Activated CD4-positive, alpha-beta T cell treated with anti-CD3 and anti-CD28 coated beads, Interleukin-2, amount 50 U/mL, for 48 hours (primary cell): Measurements from ENCODE around the gene AKT3.

ENCODE experiments used
- DNase-seq, 2 experiments: peaks; one replicate each; pipeline ENCODE4 v3.0.0-alpha.2; 2020

AKT3 gene

DNA sequence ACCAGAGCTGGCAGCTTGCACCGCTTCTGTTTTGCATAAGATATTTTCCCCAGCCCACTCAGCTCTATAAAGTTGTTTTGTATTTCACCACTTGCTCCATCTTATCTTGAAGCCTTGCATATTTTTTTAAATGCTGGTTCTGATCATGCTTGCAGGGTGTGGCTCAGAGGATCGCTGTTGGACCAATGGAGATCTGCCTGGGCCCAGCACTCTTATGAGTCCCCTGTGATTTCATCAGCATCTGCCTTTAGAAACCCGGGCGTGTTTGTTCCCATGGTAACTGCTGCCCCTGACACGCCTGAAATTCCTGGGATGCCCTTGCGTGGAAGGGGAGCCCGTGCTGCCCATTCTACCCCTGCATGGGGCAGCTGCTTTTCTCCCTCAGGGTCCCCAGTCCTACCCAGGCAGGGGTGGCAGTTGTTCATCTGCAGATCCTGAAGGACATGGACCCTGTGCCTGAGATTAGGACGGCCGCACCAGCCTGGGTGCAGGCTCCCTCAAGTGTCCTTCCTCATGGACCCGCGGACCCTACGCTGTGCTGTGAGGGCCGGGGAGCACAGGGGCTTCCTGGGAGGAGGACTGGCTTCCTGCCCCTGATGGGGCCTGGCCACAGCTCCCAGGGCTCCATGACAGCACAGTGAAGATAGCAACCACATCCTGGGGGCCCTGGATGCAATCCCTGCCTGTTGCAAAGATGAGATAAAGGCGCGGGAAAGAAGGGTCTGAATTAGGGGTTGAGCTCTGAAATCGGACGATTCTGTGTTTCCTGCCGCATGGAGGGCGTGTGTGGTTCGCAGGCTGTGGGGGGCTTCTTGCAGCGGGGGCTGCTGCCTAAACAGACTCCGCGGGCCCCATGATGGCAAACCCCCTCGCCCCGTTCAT is 367.7 kb downstream of the AKT3 start:
- no peak for DNase-seq

DNA sequence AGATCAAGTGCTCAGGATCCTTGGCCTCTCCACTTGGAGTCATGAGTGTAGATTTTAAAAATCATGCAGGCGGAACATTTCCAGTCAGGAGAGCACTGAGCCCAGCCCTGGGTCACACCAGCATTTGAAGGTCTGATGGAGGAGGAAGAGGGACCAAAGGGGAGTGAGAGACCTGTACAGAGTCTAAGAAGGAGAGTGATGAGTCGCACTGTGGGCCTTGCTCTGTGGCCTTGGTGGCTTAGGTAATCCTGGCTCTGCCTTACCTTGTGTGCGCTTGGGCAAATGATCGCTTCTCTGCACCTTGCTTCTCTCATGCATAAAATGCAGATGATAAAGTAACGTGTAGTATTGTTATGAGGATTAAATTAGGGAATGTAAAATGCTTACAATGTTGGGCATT is 368.9 kb downstream of the AKT3 start:
- no peak for DNase-seq

DNA sequence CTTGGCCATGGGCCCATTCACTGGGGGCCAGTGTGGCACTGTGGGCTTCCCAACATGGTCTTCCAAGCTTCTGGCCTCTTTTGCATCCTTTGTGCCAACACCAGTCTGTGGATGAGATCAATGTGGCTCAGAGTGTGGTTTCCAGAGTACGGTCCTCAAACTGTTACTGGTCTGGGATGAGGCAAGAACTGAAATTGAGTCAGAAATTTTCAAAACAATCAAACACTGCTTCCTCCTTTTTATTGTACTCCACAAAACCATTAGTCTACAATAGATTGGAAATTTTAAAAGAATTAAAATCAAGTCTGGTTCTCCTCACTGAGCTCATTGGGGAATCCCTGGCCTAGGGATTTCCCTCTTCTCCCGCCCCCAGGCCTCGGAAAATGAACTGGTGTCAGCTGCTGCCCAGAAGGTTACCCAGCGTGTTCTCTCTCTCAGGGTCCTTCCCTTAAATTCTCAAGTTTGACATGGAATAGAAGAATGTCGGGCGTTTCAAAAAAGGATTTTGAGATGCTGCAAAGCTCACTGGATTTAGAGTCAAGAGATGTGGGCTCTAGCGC is 372.2 kb downstream of the AKT3 start:
- no peak for DNase-seq

DNA sequence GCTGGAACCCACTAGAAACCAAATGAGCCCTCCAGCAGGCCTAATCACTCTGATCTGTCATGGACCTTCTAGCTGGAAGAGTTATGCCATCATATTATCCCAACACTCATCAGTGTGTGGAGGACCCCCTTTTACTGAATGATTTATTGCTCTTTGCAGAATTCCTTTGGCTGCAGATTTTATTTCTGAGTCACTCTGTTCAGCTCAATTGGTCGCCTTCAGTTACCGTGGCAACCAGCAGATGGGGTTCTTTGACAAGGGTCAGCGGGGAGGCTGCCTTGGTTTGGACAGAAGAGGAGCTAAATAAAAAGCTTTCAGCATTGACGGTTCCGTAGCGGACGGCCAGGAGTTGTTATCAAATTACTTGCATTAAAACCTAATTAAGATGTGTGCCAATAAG is 374.1 kb downstream of the AKT3 start:
- no peak for DNase-seq

DNA sequence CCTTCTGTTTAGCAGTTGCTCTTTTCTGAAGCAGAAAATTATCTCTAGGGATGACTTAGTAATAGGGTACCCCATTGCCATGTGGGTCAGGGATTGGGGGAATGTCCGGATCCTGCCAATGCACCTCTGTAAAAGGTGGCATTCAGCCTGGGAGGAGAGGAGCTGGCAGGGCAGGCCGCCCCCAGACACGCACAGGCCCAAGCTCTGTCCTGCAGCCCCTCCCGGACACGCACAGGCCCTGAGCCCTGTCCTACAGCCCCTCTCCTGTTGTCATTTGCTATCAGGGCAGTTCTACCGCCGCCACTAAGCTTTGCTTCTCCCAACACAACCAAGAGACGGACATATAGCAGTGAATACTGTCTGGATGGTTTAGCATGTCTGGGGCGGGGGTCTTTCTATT is 375.1 kb downstream of the AKT3 start:
- no peak for DNase-seq

DNA sequence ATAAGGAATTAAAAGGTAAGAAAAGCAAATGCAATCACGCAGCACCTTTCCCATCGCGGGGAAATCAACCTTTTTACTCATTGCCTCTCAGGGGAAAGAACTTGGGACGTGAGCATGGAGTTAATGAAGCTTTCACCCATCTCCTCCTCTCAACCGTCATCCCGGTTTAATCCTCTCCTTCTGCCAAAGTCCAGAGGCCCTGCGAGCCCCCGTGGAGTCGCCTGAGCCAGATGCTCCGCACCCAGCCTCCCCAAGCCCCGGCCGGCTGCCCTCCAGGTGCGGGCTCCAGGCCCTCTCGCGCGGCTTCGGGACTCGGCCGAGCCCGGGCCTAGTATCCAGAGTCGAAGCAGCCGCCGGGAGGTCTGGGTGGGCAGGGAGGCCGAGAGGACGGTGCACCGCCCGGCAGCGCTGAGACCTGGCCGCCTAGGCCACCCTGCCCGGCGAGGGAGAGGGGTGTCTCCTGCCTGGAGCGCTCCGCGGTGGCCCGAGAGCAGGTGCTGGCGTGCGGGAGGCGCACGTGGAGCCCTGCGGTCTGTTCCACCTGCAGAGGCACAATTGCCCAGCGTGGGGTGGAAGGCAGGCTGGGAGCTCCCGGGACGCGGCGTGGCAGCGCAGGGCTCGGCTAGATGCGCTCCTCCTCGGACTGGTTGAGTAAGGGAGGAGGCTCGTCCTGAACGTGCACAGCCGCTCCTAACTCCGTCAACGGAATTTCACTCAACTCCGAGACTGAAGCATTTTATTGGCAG is 375.7 kb downstream of the AKT3 start:
- no peak for DNase-seq

DNA sequence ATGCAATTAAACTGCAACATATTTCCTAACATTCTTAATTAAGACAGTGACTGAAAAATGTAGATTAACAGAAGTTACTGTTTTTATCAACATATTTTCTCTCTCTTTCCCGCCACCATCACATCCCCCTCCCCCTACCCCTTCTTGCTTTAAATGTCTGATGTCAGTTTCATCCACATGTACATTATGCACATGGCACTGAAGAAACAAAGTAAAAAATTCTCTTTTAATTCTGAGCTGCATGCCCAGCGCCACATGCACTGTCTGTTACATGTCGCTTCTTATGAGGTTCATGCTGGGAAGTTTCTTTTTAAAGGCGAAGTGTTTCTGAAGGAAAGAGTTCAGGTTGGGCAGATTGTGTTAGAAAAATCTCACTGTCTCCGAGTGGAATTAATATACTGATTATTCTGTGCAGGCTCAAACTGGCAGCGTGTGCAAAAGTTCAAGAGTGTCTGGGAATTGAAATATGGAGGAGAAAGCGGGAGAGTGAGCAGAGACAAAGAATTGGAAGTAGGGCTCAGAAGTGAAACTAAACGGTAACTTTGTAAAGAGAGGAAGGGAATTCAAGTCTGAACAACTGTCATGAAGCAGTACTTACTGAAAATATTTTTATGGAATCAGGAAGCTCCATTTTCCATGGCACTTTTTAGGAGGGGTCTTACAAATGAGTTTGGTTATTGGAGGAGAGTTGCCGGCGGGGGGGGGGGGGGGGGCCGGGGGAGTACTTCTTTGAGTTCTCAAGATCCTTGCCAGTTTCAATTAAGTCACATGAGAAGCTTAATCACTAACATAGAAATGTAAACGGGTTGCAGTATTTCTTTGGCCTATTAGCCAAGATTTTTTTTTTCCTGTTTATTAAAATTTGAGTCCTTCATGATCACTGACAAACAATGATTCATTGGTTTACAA is 376.6 kb downstream of the AKT3 start:
- DNase-seq, result no peak

DNA sequence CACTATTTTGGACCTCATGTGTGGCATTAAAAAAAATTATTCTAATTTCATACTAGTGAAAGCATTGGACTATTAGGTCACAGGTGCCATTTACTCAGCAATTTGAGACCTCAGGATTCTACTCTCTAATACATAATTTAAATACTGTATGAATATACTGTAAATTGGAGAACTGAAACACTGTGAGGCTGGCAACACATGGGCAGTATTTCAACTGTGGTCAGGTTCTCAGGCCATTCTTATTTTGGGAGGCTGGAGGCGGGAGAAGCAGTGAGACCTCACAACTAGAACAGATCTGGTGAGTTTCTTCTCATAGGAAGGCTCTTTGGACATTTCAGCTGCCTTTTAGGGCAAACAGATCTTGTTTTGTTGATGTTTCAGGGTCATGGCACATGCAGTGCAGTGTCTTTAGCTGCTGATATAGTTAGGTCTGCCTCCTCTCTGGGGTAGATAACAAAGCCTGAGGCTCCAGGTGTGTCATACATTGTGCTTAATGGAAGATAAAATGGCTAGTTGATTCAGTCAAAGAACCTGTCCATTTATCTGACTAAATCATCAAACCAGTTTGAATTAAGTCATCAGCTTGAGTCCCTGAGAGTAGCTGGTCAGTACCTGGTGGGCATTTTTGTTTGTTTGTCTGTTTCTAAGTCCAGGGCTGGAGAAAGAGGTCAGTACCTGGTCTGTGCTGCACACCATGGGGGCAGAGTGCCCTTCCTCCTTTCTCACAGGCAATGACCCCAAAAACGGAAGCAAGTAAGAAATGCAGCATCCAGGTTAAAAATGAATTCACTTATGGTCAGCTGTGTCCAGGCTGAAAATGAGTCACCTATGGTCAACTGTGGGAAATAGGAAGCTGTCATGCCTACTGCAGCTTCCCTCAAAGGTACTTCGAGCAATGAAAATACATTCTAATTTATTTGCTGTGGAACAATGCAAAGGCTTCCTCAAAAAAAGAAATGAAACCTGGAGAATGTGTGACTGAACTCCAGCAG is 378.0 kb downstream of the AKT3 start:
- no peak for DNase-seq

DNA sequence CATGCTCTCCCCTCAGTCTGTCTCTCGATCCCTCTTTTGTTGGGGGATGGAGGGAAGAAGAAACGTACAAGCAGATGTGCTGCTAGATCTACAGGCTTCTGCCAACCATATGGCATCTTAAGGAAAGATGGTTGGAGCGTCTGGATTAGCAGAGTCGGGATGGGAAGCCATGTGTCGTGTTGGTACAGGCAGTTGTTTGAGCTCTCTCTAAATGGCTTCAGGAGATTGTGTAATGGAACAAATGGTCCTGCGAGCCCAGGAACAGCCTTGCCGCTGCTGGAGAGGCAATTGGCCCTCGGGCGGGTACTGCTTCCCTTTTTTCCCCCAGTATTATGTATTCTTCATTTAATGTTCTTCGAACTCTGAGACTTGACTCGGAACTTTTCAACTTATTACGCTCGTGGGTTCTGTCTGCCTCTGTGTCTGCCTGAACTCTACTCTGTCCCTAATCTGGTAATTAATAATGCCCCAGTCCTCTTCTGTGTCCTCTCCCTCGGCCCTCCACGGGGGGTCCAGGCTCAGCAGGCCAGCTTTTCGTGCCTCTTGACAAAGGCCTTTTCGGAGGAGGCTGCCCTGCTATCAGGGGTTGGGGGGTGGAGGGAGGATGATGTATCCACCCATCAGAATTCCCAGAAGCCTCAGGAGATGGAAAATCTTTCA is 378.9 kb downstream of the AKT3 start:
- no peak for DNase-seq

DNA sequence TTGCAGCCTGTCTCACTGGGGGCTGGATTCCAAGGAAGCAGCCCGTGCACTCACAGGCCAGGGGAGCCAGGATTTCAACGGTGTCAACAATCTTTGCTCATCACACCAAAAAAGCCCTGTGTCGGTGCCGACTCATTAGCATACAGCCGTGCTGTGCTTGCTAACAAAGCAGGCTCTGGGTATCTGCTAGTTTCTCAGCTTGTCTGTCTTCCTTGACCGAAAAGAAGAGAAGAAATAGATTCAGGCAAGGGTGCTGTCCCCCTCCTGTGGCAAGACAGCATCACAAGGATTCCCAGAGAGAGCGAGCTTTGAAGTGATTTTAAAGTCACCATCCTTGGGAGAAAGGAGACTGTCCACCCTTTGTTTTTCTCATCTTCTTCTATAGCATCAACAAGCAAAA is 379.5 kb downstream of the AKT3 start:
- no peak for DNase-seq

DNA sequence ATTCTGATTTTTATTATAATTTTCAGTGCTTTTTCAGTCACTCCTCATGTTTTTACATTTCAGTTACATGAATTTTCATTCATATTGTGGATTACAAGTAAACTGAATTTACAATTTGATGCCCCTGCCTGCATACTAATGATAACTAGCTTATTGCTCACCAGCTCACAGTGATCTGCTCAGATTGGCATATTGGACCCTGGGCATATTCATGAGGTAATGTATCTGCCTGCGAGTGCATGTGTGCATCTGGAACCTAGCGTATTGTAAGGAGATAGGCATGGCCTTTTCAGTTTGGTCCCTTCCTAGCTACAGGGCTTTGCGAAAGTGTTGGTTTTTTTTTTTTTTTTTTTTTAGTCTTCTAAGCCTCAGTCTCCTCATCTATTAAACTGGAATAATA is 380.5 kb downstream of the AKT3 start:
- DNase-seq, result no peak

DNA sequence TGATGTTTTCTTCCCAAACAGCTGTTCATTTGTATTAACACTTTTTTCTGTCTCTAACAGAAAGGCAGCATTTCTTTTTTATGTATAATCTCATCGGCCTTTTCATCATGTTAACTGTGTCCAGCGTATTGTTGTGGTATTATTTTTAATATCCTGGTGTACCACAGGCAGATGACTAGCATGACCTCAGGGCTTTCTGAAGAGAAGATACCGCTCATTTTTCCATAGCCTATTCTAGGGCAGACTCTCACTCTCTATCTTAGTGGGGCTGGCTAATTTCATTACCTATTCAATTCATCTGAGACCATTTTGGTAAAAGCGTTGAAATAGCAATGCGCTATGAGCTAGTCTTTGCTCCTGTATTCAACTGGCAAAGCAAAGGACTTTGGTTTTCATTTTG is 384.3 kb downstream of the AKT3 start:
- DNase-seq, result no peak

DNA sequence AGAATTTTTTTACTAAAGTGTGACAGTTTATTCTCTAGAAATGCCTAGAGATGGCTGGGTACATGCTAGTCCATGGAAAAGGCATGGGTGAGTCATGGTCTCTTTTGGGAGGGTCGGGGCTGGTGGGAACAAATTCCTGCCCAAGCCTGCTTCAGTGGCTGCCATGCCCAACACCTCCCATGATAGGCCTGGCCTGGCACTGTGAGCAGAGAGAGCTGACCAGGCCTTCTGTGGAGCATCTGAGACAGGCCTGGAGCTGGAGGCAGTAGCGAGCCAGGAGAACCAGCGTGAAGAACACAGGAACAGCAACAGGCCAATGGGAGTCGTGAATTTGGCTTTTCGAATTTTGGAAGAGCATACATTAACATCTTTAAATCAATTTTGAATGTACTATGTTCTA is 385.0 kb downstream of the AKT3 start:
- no peak for DNase-seq

DNA sequence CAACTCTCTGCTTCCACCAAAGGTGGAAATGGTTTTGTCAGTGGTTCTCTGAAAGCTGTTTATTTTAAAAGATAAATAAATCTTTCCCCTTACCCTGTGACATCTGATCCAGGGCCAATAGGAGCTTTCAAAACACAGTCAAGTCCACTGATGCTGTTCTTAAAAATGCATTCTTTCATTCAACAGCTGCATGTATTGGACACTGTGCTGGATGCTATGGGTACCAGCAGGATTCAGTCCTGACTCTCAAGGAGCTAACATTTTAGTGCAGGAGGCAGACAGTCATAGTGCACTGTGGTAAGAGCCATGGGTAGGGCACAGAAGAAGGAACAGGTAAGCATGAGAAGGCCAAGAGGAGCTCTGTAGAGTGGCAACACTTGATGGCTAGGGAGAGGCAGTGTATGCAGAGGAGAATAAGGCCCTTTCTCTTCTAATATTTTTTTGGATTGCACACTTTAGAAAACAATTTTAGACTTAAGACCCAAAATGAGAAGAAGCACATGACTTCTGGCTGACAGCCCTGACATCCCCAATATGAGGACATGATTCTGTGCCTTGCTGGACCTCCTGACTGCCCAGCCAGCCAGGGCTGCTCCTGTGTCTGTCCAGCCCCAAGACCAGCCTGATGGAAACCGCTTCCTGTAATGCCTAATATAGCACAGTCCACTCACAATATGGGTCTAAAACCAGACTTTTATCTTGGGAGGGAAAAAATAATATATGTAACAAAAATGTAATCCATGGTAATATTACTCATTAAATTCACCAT is 386.9 kb downstream of the AKT3 start:
- no peak for DNase-seq

DNA sequence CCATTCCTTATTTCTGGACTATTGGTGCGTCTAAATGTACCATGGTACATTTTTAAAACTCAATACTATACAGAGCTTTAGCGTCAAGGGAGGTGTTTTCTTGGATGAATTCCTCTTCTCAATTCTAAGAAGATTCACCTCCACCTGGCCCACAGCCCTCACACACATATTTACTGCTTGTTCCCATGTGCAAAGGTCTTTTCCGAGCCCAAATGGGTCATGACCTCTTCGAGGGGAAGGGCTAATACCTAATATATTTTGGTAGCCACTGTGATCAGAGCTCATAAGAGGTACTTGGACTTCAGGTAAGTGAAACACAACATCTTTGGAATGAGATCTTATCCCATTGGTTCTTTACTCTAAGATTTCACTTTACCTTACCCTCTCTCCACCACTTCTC is 388.3 kb downstream of the AKT3 start:
- no peak for DNase-seq

DNA sequence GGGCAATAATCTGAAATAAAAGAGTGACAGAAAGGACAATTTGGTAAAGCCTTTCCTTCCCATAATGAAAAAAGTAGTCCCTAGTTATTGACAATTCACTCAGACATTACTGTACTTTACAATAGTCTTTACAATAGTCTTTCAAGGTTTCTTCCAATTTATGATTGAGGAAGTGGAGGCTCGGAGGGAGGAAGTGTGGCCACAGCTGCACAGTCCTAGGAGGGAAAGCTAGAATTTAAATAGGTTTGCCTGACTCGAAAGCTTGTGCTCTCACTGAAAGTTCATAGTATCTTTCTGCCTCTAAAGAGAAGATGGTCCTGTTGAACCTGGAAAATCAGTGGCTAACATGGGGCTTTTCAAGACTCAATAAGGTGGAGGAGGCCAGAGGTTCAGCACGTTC is 391.0 kb downstream of the AKT3 start:
- DNase-seq, result no peak

DNA sequence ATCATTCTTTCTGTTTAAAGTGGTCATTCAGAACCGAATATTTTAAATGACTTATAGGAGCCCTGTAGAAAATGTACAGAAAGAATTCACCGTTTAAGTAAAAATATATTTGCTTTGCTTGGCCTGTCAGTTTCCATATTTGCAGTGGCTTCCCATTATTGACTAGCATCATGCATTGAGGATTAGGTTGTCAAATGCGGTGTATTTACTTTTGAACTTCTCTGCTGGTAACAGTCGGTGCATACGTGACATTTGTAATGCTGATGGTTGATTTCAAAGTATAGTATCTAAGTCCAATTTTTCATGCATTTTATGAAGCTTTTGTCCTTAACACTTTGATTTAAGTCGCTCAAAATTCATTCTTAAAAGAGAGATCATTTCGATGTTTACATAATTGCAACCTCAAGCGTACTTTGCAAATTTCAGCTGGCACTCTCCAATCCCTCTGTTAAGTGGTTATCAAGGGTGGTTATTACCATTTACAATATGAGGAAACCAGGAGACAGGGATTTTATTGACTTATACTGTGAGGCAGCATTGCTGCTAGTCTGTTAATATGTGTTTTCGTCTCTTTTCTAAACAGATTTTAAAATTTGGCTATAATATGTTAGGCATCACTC is 392.6 kb downstream of the AKT3 start:
- no peak for DNase-seq

DNA sequence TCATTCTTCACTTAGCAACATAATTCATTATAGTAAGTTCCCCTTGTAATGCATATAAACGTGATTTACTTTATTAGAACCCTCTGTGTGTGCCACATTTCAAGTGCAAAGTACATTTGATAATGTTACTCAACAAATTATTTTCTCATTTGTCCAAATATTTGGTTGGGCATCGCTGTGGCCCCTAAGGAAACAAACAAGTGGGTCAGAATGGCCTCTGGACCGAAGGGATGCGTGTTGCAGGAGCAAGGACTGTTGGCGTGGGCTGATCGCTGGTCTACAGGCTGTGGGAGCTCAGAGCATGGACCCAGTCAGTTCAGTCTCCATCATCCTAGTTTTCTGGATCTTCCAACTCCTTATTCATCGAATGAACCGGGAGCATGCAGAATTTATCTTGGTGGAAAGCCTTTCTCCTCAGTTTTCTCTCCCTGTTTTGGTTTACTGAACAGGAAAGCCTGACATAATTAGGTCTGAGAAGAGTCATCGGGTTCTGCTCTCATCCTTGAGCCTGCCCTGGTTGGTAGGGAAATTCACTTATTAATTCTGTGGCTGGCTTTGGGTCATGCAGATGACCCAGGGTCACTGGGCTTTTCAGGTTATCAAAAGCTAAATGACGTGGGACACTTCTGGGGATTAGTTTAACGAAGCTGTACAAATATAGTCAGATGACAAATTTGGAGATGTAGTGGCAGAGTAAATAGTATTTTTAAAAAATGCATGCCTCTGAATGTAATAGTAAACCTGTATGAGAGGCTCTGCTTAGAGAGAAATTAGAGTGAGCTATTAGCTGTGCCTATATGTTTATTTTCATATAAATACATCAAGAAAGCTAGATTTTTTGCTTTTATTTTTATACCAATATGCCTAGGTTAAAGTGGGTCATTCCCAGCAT is 394.0 kb downstream of the AKT3 start:
- no peak for DNase-seq
